NCI-H2196 (cell line): Measurements from ENCODE around the gene SNRPD3.

Experiments
- DNase-seq: peaks from one replicate; lab custom pipeline; 2025; ENCODE audit not compliant: unreplicated experiment; lab: John Stamatoyannopoulos, UW

Gene SNRPD3

DNA sequence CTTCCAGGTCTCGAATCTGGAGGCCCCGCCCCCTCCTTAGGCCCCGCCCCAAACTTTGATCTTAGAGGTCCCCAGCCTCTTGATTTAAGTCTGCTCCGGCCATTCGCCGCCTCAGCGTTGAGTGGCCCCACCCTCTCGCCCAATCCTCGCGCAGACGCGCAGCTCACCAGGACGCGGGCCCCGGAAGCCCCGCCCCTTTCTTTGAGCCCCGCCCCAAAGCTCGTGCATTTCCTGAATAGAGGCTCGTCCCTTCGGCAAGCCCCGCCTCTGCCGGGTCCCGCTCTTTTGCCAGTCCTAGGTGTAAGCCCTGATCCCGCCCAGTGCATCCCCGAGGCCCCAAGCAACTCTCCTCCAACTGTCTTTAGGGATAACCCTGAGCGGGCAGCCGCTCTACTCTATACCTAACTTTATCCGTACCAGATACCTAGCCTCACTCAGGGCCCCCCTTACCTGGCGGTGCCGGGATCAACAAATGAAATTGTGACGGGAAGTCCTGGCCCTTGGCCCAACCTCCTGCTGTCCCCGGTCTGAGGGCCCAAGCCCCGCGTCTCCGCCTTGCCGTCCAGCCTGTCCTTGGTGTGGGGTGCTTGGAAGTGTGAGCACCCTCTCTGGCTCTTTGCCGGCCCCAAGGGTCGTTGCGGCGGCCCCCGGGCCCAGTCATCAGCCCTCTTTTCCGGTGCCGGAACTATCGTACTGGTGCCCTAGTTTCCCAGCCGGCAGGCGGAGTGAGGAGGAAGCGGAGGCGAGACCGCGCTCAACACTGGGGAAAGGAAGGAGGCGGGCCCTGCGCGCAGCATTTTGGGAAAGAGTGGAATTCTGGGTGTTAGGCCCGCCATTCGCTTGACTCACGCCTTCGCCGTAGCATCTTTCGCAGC, at the start of gene SNRPD3:
SNRPD3 (plus strand) TSS at position 835 of the 875 bp plus-strand sequence. CDS start 1,676 bp downstream, outside the sequence.
- DNase-seq: peak; percentile 89

- peak; percentile 22 for DNase-seq
These were observed 48.9 kb upstream of the SNRPD3 start for GRCh38 chr22:24506802-24507438.

DNA sequence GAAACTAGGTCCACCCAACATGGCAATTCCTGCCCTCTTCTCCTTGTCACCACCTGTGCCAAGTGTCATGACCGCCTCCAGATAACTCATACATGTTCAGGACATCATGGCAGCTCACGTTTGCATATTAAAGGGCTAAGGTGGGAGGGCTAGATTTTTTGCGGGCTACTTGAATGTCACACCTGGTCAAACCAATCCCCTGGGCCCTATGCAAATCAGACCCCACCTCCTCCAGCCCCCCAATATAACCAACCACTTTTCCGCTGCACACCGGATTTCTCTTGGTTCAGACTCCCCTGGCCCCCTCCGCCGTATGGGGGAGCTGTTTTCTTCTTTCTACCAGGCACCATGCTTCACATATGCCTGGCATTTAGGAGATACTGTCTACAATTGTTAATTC, 48.1 kb upstream of the SNRPD3 start:
- no peak for DNase-seq

- no peak for DNase-seq
These were observed 44.9 kb upstream of the SNRPD3 start for GRCh38 chr22:24510637-24511625.

DNA sequence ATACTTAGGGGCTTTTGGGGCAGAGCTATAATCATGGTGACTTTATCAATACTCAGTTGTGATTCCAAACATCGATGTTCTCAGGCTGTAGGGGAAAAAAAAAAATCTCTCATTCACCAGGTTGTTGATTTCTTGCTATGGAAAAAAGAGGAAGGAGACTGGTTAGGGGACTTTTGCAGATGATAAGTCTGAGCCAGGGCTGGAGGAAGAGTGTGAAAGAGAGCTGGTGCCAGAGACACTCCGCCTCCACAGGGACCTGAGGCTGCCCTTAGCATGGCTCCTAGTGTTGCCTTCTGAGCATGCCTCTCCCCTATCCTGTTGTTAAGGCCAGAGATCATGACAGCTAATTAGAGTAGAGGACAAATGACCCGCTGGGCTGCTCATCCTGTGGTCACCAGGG, 43.8 kb upstream of the SNRPD3 start:
- DNase-seq: no peak

DNA sequence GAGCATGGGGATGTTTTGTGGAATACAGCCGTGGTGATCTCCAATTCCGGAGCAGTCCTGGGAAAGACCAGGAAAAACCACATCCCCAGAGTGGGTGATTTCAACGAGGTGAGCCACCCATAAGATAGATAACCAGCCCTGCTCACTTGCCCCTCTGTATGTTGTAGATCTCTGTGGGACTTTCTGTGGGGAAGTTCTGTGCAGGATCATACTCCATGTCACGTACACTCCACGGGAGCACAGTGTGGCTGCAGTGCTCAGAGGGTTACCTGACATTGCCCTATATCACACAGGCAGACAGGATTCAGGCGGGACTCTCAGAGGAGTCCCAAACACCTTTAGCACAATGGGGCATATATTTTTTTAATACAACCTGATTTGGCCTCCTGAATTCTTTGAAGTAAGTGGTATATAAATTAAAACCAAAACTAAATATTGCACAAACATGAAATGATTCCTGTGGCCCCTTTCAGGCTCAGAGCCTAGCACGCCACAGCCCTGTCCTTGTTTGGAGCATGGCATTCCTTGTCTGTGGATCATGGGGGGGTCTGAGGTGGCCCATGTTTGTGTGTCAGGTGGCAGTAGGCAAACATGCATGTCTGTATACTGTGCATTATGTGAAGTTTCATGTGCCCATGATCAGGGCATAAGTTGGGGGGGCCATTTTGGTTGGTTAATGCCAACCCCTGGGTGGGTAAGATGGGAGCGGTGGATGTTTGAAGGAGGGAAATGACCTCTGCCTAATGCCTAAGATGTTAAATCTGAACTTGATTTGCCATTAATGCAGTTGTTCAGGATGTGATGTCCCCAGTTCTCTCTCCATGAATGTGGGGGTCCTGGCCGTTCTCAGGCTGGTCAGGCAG, 42.2 kb upstream of the SNRPD3 start:
- DNase-seq: no peak

GRCh38 chr22:24514241-24515026, 41.4 kb upstream of the SNRPD3 start:
- no peak for DNase-seq

- no peak for DNase-seq
These were observed 40.8 kb upstream of the SNRPD3 start for GRCh38 chr22:24515027-24515338.

DNA sequence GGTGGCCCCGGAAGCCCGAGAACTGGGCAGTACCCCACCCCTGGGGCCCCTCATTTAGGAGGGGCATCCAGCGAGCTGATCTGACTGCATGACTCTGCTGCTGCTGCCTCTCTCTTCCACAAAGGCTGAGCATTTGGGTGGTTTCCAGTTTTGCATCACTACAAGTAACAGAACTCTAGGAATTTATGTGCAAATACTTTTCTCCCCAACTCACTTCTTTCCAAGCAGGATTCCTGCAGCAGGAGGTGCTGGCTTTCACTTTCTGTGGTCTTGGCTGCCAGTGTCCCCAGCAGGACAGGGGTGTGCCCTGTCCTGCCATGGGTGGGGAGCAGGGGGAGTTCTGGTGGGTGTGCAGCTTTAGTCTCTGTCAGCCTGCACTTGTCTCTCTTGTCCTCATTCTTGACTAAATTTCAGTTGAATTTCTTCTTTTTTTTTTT, 39.5 kb upstream of the SNRPD3 start:
- DNase-seq: no peak

- no peak for DNase-seq
These were observed 38.4 kb upstream of the SNRPD3 start for GRCh38 chr22:24517446-24517845.

- DNase-seq: no peak
These were observed 37.6 kb upstream of the SNRPD3 start for GRCh38 chr22:24518228-24518627.

DNA sequence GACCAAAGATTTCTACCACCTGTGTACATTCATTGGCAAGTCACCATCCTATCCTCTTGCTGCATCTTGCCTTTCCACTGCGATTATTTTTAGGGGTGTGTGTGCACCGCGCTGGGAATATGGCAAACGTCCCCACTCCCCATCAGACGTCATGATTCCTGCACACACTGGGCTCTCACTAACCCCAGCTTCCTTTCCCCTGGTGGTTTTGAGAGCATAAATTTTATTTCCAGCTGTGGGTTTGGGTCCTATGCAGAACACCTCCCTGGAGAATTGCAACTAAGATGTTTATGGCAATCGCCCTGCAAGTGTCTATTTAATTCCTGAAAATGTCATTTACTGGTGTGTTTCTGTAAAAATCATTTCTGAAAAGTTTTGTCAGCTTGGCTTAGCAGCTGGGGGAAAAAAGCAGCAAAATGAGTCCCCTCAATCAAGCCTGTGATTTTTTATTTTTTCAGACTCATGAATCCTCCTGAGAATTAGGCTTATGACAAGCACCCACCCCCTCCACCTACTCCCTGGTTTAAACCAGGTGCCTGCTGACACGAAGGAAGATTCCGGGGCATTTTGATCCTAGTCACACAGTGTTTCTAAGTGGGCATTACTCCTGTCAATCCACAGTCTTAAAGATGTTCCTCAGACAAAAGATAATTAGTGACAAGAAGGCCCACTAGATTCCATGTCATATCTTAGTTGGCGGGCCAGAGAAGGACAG, 36.9 kb upstream of the SNRPD3 start:
- no peak for DNase-seq

- DNase-seq: no peak
These were observed 36.3 kb upstream of the SNRPD3 start for GRCh38 chr22:24519496-24519895.

- peak; percentile 73 for DNase-seq
These were observed 34.0 kb upstream of the SNRPD3 start for GRCh38 chr22:24521791-24522245.

DNA sequence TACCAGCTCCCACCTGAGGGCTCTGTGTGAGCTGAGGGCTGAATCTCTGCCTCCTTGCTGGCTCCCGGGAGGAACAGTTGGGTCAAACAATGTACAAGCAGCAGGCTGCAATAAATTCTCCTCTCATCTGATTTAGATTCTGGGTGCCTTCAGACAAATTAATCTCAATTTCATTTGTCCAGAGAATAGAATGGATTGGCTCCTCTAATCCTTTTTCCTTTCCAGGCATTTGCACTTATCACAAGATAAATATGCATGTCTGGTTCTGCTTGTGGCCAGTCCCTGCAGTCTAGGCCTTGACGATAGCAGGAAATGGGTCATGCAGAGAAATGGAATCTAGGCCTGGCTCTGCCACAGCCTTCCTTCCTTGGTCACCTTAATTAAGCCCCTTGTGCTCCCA, 31.9 kb upstream of the SNRPD3 start:
- DNase-seq: no peak

DNA sequence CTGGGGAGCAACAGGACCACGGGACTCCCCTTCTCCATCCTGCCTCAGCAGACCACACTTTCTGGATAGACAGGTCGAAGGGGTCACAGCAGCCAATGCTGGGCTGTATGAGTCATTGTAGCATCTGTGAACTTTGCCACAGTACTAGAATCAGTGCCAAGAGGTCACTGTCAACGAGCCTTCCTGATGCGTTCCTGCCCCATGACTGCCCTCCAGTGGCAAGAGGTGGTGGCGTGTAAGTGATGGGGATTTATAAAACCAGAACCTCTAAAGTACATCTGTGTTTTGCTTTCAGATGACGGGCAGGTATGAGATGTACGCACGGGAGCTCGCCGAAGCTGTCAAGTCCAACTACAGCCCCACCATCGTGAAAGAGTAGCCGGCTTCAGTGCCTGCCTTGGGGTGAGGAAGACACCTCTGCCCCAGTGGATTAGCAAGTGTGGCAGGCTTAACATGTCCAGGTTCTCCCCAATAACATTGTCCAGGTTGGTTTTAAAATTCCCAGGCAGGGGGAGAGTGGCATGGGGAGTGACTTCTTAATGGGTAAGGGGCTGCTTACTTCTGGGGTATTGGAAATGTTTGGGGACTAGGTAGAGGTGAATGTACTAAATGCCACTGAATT, 30.3 kb upstream of the SNRPD3 start:
- DNase-seq: peak; percentile 71

DNA sequence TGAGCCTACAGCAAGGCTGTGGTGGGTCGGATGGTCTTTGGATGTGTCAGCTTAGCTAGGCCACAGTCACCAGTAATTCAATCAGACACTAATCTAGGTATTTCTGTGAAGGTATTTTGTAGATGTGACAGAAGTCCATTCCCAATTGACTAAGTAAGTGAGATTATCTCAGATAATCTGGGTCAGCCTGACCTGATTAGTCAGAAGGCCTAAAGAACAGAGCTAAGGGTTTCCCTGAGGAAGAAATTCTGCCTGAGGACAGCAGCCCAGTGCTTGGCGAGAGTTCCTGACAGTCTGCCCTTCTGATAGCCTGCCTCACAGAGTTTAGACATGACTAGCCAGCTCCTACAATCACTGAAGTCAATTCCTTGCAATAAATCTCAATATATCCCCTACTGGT, 29.6 kb upstream of the SNRPD3 start:
- no peak for DNase-seq

GRCh38 chr22:24529898-24530297, 25.9 kb upstream of the SNRPD3 start:
- no peak for DNase-seq
